GM12892 (cell line): ENCODE measurements around the gene SSH2.

Source experiments
- POLR2A ChIP-seq: IDR thresholded peaks from 2 replicates; pipeline ENCODE4 v1.6.1; 2011; ENCODE audit warnings: low read depth, low read length, control low read depth
- POLR2AphosphoS5 ChIP-seq: IDR thresholded peaks from 2 replicates; pipeline ENCODE4 v1.6.1; 2011; ENCODE audit warnings: low read depth, low read length, control low read depth
- TAF1 ChIP-seq: IDR thresholded peaks from 2 replicates; pipeline ENCODE4 v1.6.1; 2011; ENCODE audit warnings: low read depth, mild to moderate bottlenecking, control low read depth, low read length, borderline replicate concordance

DNA sequence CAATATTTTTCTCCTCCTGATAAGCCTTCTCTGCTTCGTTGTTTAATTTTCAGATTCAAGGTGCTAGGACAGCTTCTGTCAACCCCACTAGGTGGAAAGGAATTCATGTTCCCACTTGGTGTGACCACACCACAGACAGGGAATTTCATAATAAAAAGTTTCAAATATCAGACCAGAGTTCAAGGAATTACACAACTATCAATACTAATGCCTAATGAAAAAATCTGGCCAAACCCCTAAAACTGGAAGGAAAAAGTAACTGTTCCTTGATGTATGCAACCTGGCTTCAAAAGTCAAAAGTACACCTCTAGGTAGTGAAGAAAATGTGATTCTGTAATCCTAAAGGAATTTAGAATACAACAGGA lies 219.5 kb downstream of the SSH2 start:
- no peak for TF ChIP-seq POLR2A
- no peak for TF ChIP-seq TAF1
- TF ChIP-seq POLR2AphosphoS5, result no peak
